Prostate gland (tissue), 2 donors: ENCODE measurements around the gene FMNL2.

Experiments used
- POLR2A ChIP-seq: fragments of 450-650 bp; IDR thresholded peaks from one replicate; pipeline ENCODE4 v1.6.1; 2016; ENCODE audit warnings: antibody characterized with exemption, mild to moderate bottlenecking
- POLR2AphosphoS5 ChIP-seq: sonication (generic); formaldehyde crosslinking; IDR thresholded peaks from one replicate; pipeline ENCODE4 v1.6.1; 2017; ENCODE audit warnings: antibody characterized with exemption
- TF ChIP-seq, protein P1 (sequence below), 4 experiments: fragments of 200-600 bp in 2 of 4; fragments of 450-650 bp in 2 of 4; sonication (generic) in 2 of 4; IDR thresholded peaks; 1 replicate in 3 of 4; 2 replicates in 1 of 4; pipeline ENCODE4 v1.5.1; 2016 to 2019; ENCODE audit warnings: antibody characterized with exemption in 4 of 4, mild to moderate bottlenecking in 2 of 4, moderate library complexity in 2 of 4

DNA sequence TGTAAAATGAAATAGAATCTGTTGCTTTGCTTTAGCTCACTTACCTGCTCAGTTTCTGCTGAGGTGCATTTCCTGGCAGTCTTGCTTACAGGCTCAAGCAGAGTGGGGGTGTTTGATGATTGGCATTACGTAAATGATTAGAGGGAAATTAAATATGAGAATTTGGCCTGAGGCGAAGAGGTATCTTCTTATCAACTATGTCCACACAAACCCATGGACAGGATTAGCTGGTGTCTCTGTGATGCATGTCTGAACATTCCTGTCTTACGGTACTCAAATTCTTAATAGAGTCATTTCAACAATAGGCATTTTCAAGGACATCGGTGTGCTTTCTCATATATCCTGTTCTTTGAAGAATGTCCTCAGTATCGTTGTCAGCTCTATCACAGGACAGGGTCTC, 280.2 kb downstream of the FMNL2 start:
- TF ChIP-seq, protein P1, sequence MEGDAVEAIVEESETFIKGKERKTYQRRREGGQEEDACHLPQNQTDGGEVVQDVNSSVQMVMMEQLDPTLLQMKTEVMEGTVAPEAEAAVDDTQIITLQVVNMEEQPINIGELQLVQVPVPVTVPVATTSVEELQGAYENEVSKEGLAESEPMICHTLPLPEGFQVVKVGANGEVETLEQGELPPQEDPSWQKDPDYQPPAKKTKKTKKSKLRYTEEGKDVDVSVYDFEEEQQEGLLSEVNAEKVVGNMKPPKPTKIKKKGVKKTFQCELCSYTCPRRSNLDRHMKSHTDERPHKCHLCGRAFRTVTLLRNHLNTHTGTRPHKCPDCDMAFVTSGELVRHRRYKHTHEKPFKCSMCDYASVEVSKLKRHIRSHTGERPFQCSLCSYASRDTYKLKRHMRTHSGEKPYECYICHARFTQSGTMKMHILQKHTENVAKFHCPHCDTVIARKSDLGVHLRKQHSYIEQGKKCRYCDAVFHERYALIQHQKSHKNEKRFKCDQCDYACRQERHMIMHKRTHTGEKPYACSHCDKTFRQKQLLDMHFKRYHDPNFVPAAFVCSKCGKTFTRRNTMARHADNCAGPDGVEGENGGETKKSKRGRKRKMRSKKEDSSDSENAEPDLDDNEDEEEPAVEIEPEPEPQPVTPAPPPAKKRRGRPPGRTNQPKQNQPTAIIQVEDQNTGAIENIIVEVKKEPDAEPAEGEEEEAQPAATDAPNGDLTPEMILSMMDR (IDR thresholded peaks at IDR 0.05), result no peak
- no peak for TF ChIP-seq POLR2A
- no peak for TF ChIP-seq POLR2AphosphoS5
